IPS-18c (cell line): ENCODE results near the gene QKI.

Experiments used
- H3K4me3 ChIP-seq: 2 replicates; pipeline ENCODE4 v1.7.0; 2013; ENCODE audit warnings: low read depth, mild to moderate bottlenecking, low read length, moderate library complexity; ENCODE audit not compliant: insufficient read depth
- H3K9me3 ChIP-seq: one replicate; pipeline ENCODE4 v1.6.1; 2013; ENCODE audit warnings: mild to moderate bottlenecking, low read length, moderate library complexity; ENCODE audit not compliant: control insufficient read depth, insufficient read depth

The QKI gene

GRCh38 chr6:163592872-163593271, 178.4 kb downstream of the QKI start:
- no peak overlapping the region; the same call in 1 of the 2 replicates for H3K4me3 ChIP-seq
- H3K9me3 ChIP-seq = peaks cover 2% of the 10 kb centered on the region

GRCh38 chr6:163596174-163596573, 181.7 kb downstream of the QKI start:
- H3K9me3 ChIP-seq = peaks cover 2% of the 10 kb centered on the region
- H3K4me3 ChIP-seq = no peak overlapping the region

- H3K4me3 ChIP-seq = no peak overlapping the region
- H3K9me3 ChIP-seq = no peaks in the 10 kb centered on the region
Measured at GRCh38 chr6:163599136-163599535, 184.6 kb downstream of the QKI start.

- Histone ChIP-seq H3K9me3 (no peaks in the 10 kb centered on the region), H3K4me3 (no peak overlapping the region)
Measured at GRCh38 chr6:163599684-163600083, 185.2 kb downstream of the QKI start.

GRCh38 chr6:163600331-163600730, 185.8 kb downstream of the QKI start:
- H3K4me3 ChIP-seq = no peak overlapping the region
- H3K9me3 ChIP-seq = no peaks in the 10 kb centered on the region

- Histone ChIP-seq H3K4me3 (no peak overlapping the region), H3K9me3 (no peaks in the 10 kb centered on the region)
Measured at GRCh38 chr6:163600781-163601180, 186.3 kb downstream of the QKI start.

- Histone ChIP-seq H3K9me3 (no peaks in the 10 kb centered on the region), H3K4me3 (no peak overlapping the region)
Measured at GRCh38 chr6:163602851-163603250, 188.3 kb downstream of the QKI start.

GRCh38 chr6:163603395-163603794, 188.9 kb downstream of the QKI start:
- Histone ChIP-seq H3K9me3 (no peaks in the 10 kb centered on the region), H3K4me3 (no peak overlapping the region)

GRCh38 chr6:163605385-163606097, 191.0 kb downstream of the QKI start:
- no peaks in the 10 kb centered on the region for H3K9me3 ChIP-seq
- H3K4me3 ChIP-seq = no peak overlapping the region

GRCh38 chr6:163607792-163608191, 193.3 kb downstream of the QKI start:
- Histone ChIP-seq H3K9me3 (no peaks in the 10 kb centered on the region), H3K4me3 (no peak overlapping the region)

- H3K4me3 ChIP-seq = no peak overlapping the region
- no peaks in the 10 kb centered on the region for H3K9me3 ChIP-seq
Measured at GRCh38 chr6:163608204-163608644, 193.7 kb downstream of the QKI start.

- H3K4me3 ChIP-seq = no peak overlapping the region
- H3K9me3 ChIP-seq = no peaks in the 10 kb centered on the region
Measured at GRCh38 chr6:163612200-163612599, 197.7 kb downstream of the QKI start.

GRCh38 chr6:163613025-163613424, 198.5 kb downstream of the QKI start:
- H3K4me3 ChIP-seq = no peak overlapping the region
- no peaks in the 10 kb centered on the region for H3K9me3 ChIP-seq

GRCh38 chr6:163613668-163614067, 199.2 kb downstream of the QKI start:
- H3K4me3 ChIP-seq = no peak overlapping the region
- H3K9me3 ChIP-seq = no peaks in the 10 kb centered on the region

- Histone ChIP-seq H3K9me3 (no peaks in the 10 kb centered on the region), H3K4me3 (no peak overlapping the region)
Measured at GRCh38 chr6:163616452-163616851, 201.9 kb downstream of the QKI start.

- Histone ChIP-seq H3K4me3 (no peak overlapping the region), H3K9me3 (no peaks in the 10 kb centered on the region)
Measured at GRCh38 chr6:163617549-163617948, 203.0 kb downstream of the QKI start.

- Histone ChIP-seq H3K4me3 (no peak overlapping the region), H3K9me3 (no peaks in the 10 kb centered on the region)
Measured at GRCh38 chr6:163620101-163620500, 205.6 kb downstream of the QKI start.

GRCh38 chr6:163620670-163621330, 206.3 kb downstream of the QKI start:
- Histone ChIP-seq H3K4me3 (no peak overlapping the region), H3K9me3 (no peaks in the 10 kb centered on the region)
